HUES48 (cell line): Measurements from ENCODE around the gene PDZD11.
"Not testable (repeated sequence)": the region's sequence is repeated elsewhere in the genome, so short reads cannot be mapped to it uniquely, and the experiment has no call there.

Experiments
- H3K27ac ChIP-seq: one replicate; pipeline ENCODE4 v1.7.0; 2013; ENCODE audit warnings: low read depth, low read length, inconsistent platforms
- H3K27me3 ChIP-seq: 2 replicates; pipeline ENCODE4 v1.6.1; 2013; ENCODE audit warnings: mild to moderate bottlenecking, low read length; ENCODE audit not compliant: control insufficient read depth, insufficient read depth
- H3K36me3 ChIP-seq: 2 replicates; pipeline ENCODE4 v1.6.1; 2013; ENCODE audit warnings: low read length; ENCODE audit not compliant: control insufficient read depth, insufficient read depth
- H3K4me1 ChIP-seq: 2 replicates; pipeline ENCODE4 v1.6.1; 2013; ENCODE audit warnings: mild to moderate bottlenecking, low read length; ENCODE audit not compliant: control insufficient read depth, insufficient read depth
- H3K4me3 ChIP-seq: 2 replicates; pipeline ENCODE4 v1.5.1; 2013; ENCODE audit warnings: mild to moderate bottlenecking, low read depth, low read length
- H3K9ac ChIP-seq: 2 replicates; pipeline ENCODE4 v1.6.1; 2013; ENCODE audit warnings: mild to moderate bottlenecking, low read depth, low read length, moderate library complexity
- H3K9me3 ChIP-seq: 2 replicates; pipeline ENCODE4 v1.6.1; 2013; ENCODE audit warnings: low read length; ENCODE audit not compliant: control insufficient read depth, insufficient read depth

Gene PDZD11

DNA sequence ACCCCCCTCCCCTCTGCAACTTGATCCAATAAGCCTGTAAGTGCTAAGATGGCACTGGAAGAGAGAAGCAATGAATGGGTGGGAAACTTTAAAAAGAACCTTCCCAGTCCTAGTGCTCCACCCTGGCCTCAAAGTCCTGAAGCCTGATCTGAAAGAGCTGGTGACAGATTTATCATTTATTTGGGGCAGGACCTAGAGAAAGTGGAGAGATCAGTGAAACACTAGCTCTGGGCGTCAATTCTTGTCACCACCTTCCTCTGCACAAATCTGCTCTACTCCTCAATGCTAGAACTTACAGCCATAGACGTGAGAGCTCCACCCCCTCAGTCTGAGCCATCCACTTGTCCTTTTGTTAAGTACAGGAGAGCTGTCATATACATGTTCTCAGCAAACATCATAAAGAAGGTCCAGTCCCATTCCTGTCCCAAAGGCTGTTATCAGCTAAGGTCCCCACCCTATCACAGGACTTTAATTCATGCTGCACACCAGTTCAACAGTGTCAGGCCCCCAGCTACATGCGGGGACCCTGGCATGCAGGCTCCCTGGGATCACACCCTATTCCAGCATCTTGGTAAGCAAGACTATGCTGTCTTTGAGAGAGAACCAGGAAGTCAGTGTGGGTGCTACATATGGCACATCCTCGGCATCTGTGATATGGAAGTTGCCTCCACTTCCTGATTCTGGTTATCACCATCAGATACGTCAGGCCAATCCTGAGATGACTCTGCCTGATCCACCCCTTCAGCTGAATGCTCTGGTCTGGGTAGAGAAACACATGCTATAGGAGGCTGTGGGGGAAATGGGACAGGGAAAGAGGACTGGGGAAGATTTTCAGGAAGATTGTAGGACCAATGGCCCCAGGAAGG, 32.1 kb downstream of the PDZD11 start:
- H3K27me3 ChIP-seq = no peaks in the 10 kb centered on the region
- H3K4me1 ChIP-seq = no peaks in the 10 kb centered on the region
- no peak overlapping the region for H3K4me3 ChIP-seq
- H3K36me3 ChIP-seq = no peaks in the 10 kb centered on the region
- H3K27ac ChIP-seq = no peak overlapping the region
- peaks cover 41% of the 10 kb centered on the region for H3K9me3 ChIP-seq
- H3K9ac ChIP-seq = no peak overlapping the region

DNA sequence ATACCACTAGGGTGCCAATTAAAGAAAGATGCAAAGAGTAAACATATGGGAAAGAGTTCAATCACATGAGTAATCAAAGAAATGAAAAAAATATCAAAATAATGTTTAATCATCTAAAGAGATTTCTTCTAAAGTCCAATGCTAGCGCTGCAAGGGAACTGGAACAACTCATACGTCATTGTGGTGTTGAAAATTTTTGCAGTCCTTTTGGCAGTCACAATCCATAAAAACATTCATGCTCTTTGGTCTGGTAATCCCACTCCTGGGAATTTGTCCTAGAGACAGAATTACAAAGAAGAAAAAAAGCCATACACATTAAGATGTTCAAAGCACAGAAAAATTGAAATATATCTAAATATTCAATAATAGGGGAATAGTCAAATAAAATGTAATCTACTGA, 34.3 kb downstream of the PDZD11 start:
- no peaks in the 10 kb centered on the region for H3K36me3 ChIP-seq
- peaks cover 37% of the 10 kb centered on the region for H3K9me3 ChIP-seq
- no peaks in the 10 kb centered on the region for H3K27me3 ChIP-seq
- H3K4me3 ChIP-seq = no peak overlapping the region
- no peak overlapping the region for H3K9ac ChIP-seq
- H3K27ac ChIP-seq = no peak overlapping the region
- H3K4me1 ChIP-seq = no peaks in the 10 kb centered on the region

DNA sequence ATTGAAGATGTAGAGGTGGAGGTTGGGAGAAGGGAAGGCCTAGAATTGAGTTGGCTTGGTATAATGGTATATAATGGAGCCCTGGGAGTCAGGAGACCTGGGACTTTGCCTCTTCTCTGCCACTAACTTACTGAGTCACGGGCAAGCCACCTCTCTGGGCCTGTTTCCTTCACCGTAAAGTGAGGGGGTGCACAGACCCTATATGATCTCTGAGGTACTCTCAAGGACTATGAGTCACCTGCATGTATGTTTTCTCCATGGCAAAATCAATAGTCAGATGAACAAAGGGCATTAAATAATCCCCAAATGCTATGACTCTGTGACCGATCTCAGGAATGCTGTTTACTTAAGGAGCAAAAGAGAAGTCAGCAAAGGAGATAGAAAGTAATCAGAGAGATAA, 34.8 kb downstream of the PDZD11 start:
- H3K9me3 ChIP-seq = peaks cover 34% of the 10 kb centered on the region
- H3K27ac ChIP-seq = no peak overlapping the region
- no peaks in the 10 kb centered on the region for H3K27me3 ChIP-seq
- no peak overlapping the region for H3K4me3 ChIP-seq
- H3K36me3 ChIP-seq = no peaks in the 10 kb centered on the region
- H3K9ac ChIP-seq = no peak overlapping the region
- H3K4me1 ChIP-seq = no peaks in the 10 kb centered on the region

DNA sequence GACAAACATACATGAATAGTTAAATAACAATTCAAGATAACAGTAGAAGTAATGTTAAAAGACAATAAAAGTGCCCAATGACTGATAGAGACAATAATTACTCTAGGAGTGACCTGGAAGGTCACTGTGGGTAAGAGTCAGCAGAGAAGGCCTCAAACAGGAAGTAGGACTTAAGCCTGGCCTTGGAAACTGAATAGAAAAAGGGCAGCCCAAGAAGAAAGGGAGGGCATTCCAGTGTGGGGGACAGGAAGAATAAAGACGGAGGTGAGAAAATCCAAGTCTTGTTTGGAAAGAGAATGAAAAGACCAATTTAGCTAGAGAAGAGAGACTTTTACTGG, 35.7 kb downstream of the PDZD11 start:
- Histone ChIP-seq H3K4me1 (no peaks in the 10 kb centered on the region), H3K4me3 (no peak overlapping the region), H3K36me3 (no peaks in the 10 kb centered on the region), H3K27me3 (no peaks in the 10 kb centered on the region), H3K9ac (no peak overlapping the region), H3K9me3 (peaks cover 29% of the 10 kb centered on the region), H3K27ac (no peak overlapping the region)

DNA sequence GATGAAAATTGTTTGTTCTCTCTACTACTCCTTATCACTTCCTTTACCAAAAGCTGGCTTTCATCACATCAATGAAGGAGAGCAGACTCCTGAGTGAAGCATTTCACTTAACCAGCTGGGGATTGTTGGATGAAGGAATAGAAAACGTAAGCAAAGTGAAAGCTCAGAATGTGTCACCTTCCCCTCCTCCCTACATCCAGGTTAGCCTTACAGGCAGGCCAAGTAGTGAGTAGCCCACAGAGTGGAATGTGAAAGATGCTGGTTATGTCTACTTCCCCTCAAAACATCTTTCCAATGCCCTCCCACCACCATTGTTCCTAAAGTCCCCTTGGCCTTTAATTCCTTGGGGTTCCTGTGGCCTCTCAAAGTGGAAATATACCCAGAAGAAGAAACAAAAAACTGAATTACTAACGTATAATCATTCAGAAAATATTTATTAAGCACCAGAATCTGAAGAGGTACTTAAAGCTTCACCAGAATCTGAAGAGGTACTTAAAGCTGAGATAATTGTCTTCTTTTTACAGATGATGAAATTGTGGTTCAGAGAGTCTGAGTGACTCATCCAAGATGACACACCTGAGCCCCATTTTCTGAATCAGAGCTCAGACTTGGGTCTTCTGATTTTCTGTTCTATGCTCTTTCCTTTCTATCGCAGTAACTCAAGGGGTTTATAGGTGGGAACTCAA, 36.2 kb downstream of the PDZD11 start:
- Histone ChIP-seq H3K9me3 (peaks cover 24% of the 10 kb centered on the region), H3K27me3 (no peaks in the 10 kb centered on the region), H3K9ac (no peak overlapping the region), H3K4me3 (no peak overlapping the region), H3K4me1 (no peaks in the 10 kb centered on the region), H3K27ac (no peak overlapping the region), H3K36me3 (no peaks in the 10 kb centered on the region)

DNA sequence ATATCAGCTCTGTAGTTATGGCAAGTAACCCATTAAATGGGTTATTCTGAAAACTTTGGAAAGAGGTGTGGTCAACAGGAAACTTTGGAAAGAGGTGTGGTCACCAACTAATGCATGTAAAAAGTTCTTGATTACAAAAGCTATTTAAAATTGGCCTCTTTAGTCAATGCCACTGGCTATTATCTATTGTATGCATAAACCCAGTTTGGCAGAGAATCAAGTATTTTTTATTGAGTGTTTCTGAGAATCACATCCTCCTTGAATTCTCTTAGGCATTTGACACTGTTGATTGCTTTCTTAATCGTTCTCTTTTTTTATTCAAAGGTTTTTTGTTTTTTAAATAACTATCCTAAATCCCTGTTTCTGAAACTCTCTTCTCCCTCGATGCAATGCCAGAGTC, 37.2 kb downstream of the PDZD11 start:
- Histone ChIP-seq H3K27me3 (no peaks in the 10 kb centered on the region), H3K4me3 (no peak overlapping the region), H3K27ac (no peak overlapping the region), H3K9me3 (peaks cover 18% of the 10 kb centered on the region), H3K4me1 (no peaks in the 10 kb centered on the region), H3K36me3 (no peaks in the 10 kb centered on the region), H3K9ac (no peak overlapping the region)

DNA sequence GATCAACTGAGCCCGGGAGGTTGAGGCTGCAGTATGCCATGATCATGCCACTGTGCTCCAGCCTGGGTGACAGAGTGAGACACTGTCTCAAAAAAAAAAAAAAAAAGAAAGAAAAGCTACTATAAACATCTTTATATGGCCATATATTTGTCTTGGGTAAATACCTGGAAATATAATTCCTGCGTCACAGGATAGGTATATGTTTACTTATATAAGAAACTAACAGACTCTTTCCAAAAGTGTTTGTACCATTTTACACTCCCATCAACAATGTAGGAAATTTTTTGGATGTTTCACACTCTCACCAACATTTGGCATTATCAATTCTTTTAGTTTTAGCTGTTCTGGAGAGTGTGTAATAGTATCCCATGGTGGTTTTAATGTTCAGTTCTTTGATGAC, 42.5 kb downstream of the PDZD11 start:
- H3K27ac ChIP-seq = no peak overlapping the region
- H3K4me3 ChIP-seq = no peak overlapping the region

DNA sequence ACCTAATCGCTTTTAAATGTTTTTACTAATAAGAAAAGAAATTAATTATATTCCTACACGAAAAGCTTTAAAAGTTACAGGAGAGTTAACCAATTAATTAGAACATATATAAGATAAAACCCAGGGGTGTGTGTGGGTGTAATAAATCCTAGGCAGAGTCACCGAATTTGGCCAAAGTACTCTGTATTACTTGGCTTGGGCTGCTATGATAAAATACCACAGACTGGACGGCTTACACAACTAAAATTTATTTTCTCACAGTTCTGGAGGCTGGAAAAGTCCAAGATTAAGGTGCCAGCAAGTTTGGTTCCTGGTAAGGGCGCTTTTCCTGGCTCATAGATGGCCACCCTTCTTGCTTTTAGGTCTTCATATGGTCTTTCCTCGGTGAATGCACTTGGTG, 44.8 kb downstream of the PDZD11 start:
- Histone ChIP-seq H3K27ac (no peak overlapping the region), H3K9ac (no peak overlapping the region), H3K27me3 (no peaks in the 10 kb centered on the region), H3K4me1 (peaks cover 4% of the 10 kb centered on the region), H3K4me3 (no peak overlapping the region), H3K36me3 (no peaks in the 10 kb centered on the region), H3K9me3 (peaks cover 19% of the 10 kb centered on the region)

More for the DNA sequence above, 42.5 kb downstream of the PDZD11 start:
- Histone ChIP-seq H3K4me1 (peaks cover 4% of the 10 kb centered on the region), H3K36me3 (no peaks in the 10 kb centered on the region), H3K9me3 (peaks cover 15% of the 10 kb centered on the region), H3K9ac (no peak overlapping the region), H3K27me3 (no peaks in the 10 kb centered on the region)

DNA sequence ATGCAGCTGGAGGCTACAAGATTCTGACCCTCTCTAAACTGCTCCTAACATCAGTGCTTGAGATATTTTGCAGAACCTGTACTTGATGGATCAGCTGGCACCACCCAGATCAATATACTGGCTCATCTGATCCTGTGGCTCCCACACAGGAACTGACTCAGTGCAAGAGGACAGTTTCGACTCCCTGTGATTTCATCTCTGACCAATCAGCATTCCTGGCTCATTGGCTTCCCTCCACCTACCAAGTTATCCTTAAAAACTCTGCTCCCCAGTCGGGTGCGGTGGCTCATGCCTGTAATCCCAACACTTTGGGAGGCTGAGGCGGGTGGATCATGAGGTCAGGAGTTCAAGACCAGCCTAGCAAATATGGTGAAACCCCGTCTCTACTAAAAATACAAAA, 46.1 kb downstream of the PDZD11 start:
- not testable (repeated sequence) for H3K36me3 ChIP-seq, H3K4me1 ChIP-seq, H3K27ac ChIP-seq, H3K27me3 ChIP-seq, H3K4me3 ChIP-seq, H3K9ac ChIP-seq
- peaks cover 21% of the 10 kb centered on the region for H3K9me3 ChIP-seq

DNA sequence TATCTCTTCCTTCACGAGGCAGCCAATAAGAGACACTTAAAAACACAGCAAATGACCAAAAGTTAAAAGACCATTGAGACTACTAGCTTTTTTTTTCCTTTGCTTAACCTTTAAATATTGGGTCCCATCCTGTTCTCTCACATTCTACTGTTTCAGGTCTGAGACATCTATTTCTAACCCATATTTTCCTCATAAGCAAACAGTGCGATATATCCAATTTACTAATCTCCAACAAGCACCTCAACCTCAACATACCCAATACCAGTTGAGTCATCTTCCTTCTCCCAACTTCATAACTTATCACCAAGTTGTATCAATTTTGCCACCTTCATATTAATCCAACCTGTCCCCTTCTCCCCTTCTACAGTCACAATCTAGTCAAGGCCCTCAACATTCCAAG, 48.2 kb downstream of the PDZD11 start:
- Histone ChIP-seq H3K27me3 (no peaks in the 10 kb centered on the region), H3K9ac (no peak overlapping the region), H3K9me3 (peaks cover 23% of the 10 kb centered on the region), H3K4me1 (peaks cover 4% of the 10 kb centered on the region), H3K27ac (no peak overlapping the region), H3K36me3 (no peaks in the 10 kb centered on the region), H3K4me3 (no peak overlapping the region)

DNA sequence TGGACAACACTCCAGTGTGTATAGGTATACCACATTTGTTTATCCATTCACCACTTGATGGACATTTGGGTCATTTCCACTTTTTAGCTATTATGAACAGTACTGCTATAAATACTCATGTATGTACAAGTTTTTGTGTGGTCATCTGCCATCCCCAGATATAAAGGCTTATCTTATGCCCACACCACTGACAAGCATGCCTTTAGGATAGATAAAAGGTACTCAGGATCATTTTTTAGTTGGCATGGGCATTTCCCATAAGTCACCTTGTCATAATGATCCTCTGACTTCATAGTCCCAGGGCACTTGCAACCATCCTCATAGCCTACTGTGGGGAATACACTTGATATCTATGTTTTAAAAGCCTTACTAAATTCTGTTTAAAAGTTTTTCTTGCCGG, 49.0 kb downstream of the PDZD11 start:
- no peak overlapping the region for H3K27ac ChIP-seq
- H3K4me3 ChIP-seq = no peak overlapping the region
- H3K36me3 ChIP-seq = no peaks in the 10 kb centered on the region
- H3K4me1 ChIP-seq = peaks cover 4% of the 10 kb centered on the region
- no peak overlapping the region for H3K9ac ChIP-seq
- H3K27me3 ChIP-seq = no peaks in the 10 kb centered on the region
- H3K9me3 ChIP-seq = peaks cover 23% of the 10 kb centered on the region
